SK-N-SH (cell line): ENCODE measurements around the gene CTRB1.

Experiments
- EP300 ChIP-seq, 2 experiments: IDR thresholded peaks; 2 replicates each; pipeline versions ENCODE4 v1.4.0 to v1.6.1; 2012; ENCODE audit warnings: borderline replicate concordance in 1 of 2, low read depth in 1 of 2, low read length in 1 of 2
- FOXM1 ChIP-seq: IDR thresholded peaks from 2 replicates; pipeline ENCODE4 v1.4.0; 2012; ENCODE audit warnings: low read depth, mild to moderate bottlenecking
- MXI1 ChIP-seq: IDR thresholded peaks from 2 replicates; pipeline ENCODE4 v1.6.1; 2012; ENCODE audit warnings: mild to moderate bottlenecking, low read depth, low read length, improper control_type of control experiment
- RCOR1 ChIP-seq: fragments of 150-350 bp; IDR thresholded peaks from 2 replicates; pipeline ENCODE4 v1.6.1; 2017; ENCODE audit warnings: antibody characterized with exemption, low read length
- RFX5 ChIP-seq: IDR thresholded peaks from 2 replicates; pipeline ENCODE4 v1.6.1; 2012; ENCODE audit warnings: mild to moderate bottlenecking, improper control_type of control experiment, low read length
- RXRA ChIP-seq: IDR thresholded peaks from 2 replicates; pipeline ENCODE4 v1.4.0; 2012; ENCODE audit warnings: low read depth, mild to moderate bottlenecking, borderline replicate concordance
- TAF1 ChIP-seq: IDR thresholded peaks from 2 replicates; pipeline ENCODE4 v1.6.1; 2012; ENCODE audit warnings: low read depth, mild to moderate bottlenecking, low read length, moderate library complexity, borderline replicate concordance
- TF ChIP-seq, protein P1 (sequence below): fragments of 200-600 bp; sonication (generic); IDR thresholded peaks from 2 replicates; pipeline ENCODE4 v1.6.1; 2017; ENCODE audit warnings: antibody characterized with exemption, mild to moderate bottlenecking, moderate library complexity
- TF ChIP-seq, protein P2 (sequence below): IDR thresholded peaks from 2 replicates; pipeline ENCODE4 v1.4.0; 2012; ENCODE audit warnings: low read depth, borderline replicate concordance
- TF ChIP-seq, protein P3 (sequence below): IDR thresholded peaks from 2 replicates; pipeline ENCODE4 v1.6.1; 2012; ENCODE audit warnings: mild to moderate bottlenecking, low read depth, low read length, moderate library complexity

DNA sequence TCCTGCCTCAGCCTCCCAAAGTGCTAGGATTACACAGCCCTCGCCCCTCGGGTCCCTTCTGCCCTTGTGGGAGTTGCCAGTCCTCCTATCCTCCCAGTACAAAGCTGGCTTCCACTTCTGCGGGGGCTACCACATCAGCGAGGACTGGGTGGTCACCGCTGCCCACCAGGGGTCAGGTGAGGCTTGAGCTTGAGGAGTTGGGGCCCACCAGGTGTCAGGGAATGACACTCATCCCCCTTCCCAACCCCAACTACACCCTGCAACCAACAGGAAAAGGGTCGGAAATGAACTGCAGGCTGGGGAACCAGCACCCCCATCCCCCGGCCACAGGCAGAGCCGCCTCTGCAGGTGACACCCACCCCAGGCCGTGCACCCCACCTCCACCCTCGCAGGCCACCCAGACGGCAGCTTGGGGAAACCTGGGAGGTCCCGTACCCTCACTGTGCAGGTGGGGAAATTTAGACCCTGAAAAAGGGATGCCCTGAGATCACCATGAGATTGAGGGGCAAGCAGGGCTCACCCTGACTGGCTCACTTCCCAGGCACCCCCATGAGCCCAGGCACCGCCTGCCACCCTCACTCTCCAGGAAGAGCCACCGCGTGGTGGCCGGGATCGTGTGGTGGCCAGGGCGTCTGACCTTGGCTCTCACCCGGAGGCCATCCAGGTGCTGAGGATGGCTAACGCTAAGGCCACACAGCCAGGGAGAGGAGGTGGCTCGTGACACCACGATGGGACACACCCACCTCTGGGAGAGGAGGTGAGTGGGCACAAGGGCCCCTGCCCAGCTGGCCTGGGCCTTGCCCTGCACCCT, 8.0 kb downstream of the CTRB1 start:
- TF ChIP-seq, protein P1, sequence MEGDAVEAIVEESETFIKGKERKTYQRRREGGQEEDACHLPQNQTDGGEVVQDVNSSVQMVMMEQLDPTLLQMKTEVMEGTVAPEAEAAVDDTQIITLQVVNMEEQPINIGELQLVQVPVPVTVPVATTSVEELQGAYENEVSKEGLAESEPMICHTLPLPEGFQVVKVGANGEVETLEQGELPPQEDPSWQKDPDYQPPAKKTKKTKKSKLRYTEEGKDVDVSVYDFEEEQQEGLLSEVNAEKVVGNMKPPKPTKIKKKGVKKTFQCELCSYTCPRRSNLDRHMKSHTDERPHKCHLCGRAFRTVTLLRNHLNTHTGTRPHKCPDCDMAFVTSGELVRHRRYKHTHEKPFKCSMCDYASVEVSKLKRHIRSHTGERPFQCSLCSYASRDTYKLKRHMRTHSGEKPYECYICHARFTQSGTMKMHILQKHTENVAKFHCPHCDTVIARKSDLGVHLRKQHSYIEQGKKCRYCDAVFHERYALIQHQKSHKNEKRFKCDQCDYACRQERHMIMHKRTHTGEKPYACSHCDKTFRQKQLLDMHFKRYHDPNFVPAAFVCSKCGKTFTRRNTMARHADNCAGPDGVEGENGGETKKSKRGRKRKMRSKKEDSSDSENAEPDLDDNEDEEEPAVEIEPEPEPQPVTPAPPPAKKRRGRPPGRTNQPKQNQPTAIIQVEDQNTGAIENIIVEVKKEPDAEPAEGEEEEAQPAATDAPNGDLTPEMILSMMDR: 0 out of 2 replicates have a peak, but pooled peaks have one; percentile 7
- TF ChIP-seq RFX5 (no peak), EP300 (IDR thresholded peaks at IDR 0.05; ENCODE audit: borderline replicate concordance in 1 of 2, low read depth in 1 of 2, low read length in 1 of 2) (no peak), MXI1 (no peak), FOXM1 (no peak), RCOR1 (no peak), RXRA (no peak), TAF1 (no peak)
- TF ChIP-seq, protein P2, sequence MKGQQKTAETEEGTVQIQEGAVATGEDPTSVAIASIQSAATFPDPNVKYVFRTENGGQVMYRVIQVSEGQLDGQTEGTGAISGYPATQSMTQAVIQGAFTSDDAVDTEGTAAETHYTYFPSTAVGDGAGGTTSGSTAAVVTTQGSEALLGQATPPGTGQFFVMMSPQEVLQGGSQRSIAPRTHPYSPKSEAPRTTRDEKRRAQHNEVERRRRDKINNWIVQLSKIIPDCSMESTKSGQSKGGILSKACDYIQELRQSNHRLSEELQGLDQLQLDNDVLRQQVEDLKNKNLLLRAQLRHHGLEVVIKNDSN: no peak
- TF ChIP-seq, protein P3, sequence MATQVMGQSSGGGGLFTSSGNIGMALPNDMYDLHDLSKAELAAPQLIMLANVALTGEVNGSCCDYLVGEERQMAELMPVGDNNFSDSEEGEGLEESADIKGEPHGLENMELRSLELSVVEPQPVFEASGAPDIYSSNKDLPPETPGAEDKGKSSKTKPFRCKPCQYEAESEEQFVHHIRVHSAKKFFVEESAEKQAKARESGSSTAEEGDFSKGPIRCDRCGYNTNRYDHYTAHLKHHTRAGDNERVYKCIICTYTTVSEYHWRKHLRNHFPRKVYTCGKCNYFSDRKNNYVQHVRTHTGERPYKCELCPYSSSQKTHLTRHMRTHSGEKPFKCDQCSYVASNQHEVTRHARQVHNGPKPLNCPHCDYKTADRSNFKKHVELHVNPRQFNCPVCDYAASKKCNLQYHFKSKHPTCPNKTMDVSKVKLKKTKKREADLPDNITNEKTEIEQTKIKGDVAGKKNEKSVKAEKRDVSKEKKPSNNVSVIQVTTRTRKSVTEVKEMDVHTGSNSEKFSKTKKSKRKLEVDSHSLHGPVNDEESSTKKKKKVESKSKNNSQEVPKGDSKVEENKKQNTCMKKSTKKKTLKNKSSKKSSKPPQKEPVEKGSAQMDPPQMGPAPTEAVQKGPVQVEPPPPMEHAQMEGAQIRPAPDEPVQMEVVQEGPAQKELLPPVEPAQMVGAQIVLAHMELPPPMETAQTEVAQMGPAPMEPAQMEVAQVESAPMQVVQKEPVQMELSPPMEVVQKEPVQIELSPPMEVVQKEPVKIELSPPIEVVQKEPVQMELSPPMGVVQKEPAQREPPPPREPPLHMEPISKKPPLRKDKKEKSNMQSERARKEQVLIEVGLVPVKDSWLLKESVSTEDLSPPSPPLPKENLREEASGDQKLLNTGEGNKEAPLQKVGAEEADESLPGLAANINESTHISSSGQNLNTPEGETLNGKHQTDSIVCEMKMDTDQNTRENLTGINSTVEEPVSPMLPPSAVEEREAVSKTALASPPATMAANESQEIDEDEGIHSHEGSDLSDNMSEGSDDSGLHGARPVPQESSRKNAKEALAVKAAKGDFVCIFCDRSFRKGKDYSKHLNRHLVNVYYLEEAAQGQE: no peak
